Activated CD8-positive, alpha-beta memory T cell treated with anti-CD3 and anti-CD28 coated beads, Interleukin-2, amount 50 U/mL, for 24 hours (primary cell): ENCODE results near the gene GCM1.

Source experiments
- DNase-seq: peaks from one replicate; pipeline ENCODE4 v3.0.0-alpha.2; 2020; ENCODE audit errors: extremely low read depth

Gene GCM1

DNA sequence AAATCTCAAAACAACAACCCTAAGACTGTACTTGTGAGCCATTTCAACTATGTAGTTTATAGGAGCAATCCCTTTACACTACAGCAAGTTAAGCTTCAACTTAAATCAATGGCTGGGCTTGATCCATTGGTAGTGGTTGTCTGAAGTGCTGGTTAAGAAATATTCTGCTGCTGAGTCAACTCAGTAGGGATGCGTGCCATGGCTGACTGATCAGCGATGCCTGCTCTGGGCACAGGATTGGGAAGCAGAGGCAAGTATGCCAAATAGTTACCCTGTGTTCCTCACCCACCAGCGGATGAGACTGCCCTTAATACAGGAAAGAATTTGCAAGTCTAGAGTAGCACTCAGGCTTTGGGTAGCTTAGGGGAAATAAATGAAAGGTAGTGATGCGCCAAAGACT lies 41.5 kb downstream of the GCM1 start:
- no peak for DNase-seq

DNA sequence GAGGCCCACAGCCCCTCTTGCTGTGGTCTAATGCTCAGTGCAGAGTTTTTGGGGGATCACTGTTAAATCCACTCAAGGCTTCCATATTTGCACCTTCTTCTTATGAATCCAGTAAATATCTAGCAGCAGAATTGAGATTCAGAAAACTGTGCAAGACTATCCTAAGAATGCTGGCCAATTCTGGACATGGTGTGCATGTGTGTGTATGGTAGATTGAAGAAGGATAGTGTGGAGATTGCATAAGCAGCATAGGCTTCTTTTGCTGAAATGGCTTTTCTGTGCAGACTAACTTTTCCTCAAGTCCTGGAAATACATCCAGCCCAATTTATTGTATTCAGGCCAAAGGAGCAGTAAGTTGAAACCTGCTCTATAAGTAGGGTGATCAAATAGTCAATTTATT lies 43.7 kb downstream of the GCM1 start:
- DNase-seq: no peak

GRCh38 chr6:53103993-53104675 lies 44.5 kb downstream of the GCM1 start:
- DNase-seq: no peak

GRCh38 chr6:53101006-53101405 lies 47.6 kb downstream of the GCM1 start:
- DNase-seq: no peak

DNA sequence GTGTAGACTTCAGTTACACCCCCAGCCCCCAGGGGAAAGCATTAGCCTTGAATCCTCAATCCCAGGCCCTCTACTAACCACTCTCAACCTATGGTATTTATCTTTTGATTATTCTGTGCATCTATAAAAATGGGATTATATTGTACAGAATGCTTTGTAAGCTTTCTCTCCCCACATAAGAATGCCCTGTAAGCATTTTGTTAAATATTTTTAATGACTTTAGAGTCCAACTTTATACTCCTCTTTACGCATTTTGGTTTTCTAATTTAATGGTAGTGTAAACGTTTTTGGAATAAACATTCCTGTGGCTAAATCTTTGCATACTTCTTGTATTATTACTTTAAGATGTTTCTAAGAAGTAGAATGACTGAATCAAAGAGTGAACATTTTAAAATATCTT lies 48.1 kb downstream of the GCM1 start:
- no peak for DNase-seq

GRCh38 chr6:53095716-53096115 lies 52.9 kb downstream of the GCM1 start:
- DNase-seq: no peak

- no peak for DNase-seq
Measured at GRCh38 chr6:53095270-53095669, 53.4 kb downstream of the GCM1 start.

DNA sequence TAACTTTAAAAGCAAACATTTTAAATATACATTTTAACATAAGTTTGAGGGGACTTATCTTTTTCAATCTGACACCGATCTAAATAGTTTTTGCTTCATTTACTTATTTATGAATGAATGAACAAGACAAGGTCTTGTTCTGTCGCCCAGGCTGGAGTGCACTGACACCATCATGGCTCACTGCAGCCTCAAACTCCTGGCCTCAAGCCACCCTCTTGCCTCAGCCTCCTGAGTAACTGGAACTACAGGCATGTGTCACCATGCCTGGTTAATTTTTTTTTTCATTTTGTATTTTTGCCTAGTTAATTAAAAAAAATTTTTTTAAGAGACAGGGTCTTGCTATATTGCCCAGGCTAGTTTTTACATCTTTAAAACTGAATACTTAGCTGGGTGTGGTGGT lies 58.1 kb downstream of the GCM1 start:
- no peak for DNase-seq

DNA sequence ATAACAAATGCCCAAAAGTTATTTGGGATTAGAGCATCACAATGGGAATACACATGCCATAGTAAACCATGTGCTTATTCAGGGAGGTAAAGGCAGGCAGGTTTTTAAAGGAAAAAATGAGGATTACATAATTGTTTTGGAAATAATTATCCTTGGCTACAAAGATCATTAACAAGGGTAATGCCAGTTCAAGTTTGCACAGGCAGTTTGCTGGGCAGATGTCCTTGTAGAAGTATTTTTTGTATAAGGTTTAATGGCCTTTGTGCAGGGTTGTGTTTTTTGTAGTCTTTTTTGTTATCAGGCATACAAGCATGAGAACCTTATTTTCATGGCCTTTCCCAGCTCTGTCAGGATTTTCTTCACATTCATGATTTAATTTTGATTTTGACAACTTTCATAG lies 58.7 kb downstream of the GCM1 start:
- DNase-seq: no peak

GRCh38 chr6:53086302-53086701 lies 62.3 kb downstream of the GCM1 start:
- no peak for DNase-seq

- DNase-seq: no peak
Measured at GRCh38 chr6:53080813-53081212, 67.8 kb downstream of the GCM1 start.
